Measurements from ENCODE around the gene KRT86.
A peak's percentile ranks its signal among the peaks of the same experiment; 100 is the strongest.
"Not testable (repeated sequence)": the region's sequence is repeated elsewhere in the genome, so short reads cannot be mapped to it uniquely, and the experiment has no call there.

The KRT86 gene

DNA sequence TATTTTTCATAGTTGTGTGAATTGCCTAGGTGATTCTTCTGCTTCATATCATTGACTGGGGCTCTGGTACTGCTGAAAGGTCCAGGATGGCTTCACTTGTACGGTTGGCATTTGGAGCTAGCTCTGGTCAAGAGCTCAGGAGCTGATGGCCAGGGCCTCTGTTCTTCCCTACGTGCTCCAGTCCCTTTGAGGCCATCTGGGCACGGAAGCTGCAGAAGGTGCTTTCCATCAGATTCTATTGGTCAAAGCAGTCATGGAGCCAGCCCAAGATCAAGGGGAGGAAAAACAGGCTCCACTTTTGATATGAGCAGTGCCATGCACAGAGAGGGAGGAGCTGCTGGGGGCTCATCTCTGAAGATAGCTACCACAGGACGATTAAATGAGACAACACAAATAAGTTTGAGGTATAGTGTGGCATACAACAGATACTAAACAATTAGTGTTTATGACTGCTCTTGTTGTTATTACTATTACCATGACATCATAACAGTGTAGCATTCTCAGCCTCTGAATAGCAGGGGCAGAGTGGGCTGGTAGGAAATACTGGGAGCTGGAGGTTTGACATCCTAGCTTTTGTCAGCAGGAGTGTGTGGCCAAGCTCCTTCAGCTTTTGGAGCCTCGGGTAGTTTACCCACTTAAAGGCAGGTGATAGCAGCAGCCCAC, 36.3 kb downstream of the KRT86 start:
- FAIRE-seq (no peak), DNase-seq (ENCODE audit: insufficient read length, low spot score) (no peak)

GRCh38 chr12:52311285-52311648, 36.8 kb downstream of the KRT86 start:
- FAIRE-seq (no peak), DNase-seq (ENCODE audit: insufficient read length, low spot score) (no peak)

GRCh38 chr12:52312086-52312485, 37.6 kb downstream of the KRT86 start:
- FAIRE-seq: no peak
- no peak for DNase-seq (ENCODE audit: insufficient read length, low spot score)

DNA sequence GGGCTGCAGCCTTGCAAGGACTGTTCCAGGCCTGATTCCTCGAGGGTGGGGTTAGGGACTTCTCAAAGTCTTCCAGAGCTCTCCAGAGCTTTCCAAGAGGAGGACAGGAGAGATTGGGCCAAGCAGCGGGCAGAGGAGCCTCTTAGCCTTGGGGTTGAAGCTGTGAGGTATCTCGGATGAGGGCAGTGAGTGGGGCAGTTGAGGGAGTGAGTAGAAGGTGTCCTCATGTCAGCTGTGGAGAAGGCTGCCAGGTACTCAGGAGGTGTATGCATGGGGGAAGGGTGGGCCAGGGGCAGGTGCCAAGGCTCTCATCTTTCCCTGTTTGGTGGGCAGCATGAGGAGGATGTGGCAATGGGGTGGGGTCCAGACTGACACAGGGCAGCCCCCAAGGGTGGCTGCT, 39.0 kb downstream of the KRT86 start:
- no peak for DNase-seq (ENCODE audit: insufficient read length, low spot score)
- FAIRE-seq: no peak

DNA sequence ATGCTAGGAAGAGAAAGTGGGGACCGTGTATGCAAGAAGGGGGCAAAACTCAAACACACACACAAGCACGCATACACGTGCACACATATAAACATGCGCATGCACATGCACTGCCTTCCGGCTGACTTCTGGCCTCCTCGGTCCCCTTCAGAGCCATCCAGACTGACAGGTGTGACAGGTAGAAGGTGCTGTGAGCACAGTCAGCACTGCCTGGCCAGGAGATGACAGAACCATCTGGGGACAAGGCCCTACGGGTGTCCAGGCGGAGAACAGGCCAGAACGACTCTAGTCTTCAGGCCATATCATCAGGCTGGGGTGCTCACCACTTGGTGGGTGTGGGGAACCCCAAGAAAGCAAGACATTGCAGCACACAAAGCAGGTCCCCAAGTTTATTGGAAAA, 39.5 kb downstream of the KRT86 start:
- peak; percentile 54 for FAIRE-seq
- DNase-seq (ENCODE audit: insufficient read length, low spot score): no peak

DNA sequence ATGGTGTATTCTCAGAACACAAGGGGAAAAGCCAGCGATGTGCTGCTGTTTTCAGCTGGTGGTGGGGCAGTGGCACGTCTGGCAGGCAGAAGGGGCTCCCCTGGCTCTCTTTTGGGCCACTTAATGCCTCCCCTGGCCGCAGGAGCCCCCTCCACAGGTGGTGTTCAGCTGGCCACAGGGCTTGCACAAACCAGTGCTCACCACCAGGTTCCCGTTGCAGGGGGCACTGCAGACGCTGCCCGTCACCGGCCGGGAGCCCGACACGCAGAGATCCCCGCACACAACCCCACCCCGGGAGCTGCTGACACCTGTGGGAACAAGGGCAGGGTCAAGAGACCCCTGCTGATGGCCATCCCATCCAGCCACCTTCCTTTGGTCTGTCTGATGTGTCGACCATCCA, 40.1 kb downstream of the KRT86 start:
- no peak for FAIRE-seq
- DNase-seq (ENCODE audit: insufficient read length, low spot score): no peak

DNA sequence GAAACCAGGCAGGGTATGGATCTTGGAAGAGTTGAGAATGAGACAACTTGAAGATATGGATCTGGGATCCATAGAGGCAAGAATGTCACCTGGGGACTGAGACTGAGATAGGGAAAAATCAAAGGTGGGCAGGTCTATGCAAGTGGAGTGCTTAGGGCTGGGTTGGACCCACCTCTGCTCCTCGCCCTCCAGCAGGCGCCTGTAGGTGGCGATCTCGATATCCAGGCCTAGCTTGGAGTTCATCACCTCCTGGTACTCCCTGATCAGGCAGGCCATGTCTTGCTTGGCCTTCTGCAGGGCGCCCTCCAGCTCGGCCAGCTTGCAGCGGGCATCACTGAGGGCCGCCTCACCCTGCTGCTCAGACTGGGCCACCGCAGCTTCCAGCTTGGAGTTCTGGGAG, 41.3 kb downstream of the KRT86 start:
- DNase-seq (ENCODE audit: insufficient read length, low spot score); FAIRE-seq: not testable (repeated sequence)

- no peak for FAIRE-seq
- no peak for DNase-seq (ENCODE audit: insufficient read length, low spot score)
Observed at GRCh38 chr12:52316290-52316689, 41.8 kb downstream of the KRT86 start.

GRCh38 chr12:52316701-52317100, 42.3 kb downstream of the KRT86 start:
- DNase-seq (ENCODE audit: insufficient read length, low spot score): no peak
- no peak for FAIRE-seq

- DNase-seq (ENCODE audit: insufficient read length, low spot score) (no peak), FAIRE-seq (no peak)
Observed at GRCh38 chr12:52317468-52318052, 43.1 kb downstream of the KRT86 start.

DNA sequence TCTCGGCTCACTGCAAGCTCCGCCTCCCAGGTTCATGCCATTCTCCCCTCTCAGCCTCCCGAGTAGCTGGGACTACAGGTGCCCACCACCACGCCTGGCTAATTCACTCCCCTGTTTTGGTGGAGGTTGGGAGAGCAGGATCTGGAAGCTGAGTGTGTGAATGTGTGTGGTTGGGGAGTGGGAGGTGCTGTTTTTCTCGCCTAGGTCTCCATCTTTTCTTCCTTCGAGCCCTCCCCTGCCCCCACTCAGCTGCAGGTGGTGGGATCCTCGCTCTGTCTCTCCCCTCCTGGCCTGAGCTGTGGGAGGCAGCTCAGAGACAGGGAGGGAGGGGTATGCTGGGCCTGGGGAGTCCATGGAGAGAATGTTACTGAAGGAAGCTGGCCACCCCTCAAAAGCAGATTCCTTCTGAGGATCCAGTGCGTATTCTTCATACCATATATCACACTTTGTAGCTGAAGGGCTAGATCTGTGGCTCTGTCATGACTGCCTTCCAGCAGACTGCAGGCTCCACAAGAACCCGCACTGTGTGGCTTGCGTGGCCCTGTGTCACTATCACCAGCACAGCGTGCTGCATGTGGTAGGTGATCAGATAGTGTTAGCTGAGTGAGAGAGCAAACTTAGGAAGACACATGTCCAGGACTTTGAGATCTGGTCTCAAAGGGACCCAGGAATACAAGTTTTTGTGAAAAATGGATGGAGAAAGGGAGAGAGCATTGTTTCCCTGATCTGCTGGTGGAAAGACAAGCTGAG, 44.0 kb downstream of the KRT86 start:
- DNase-seq (ENCODE audit: insufficient read length, low spot score): no peak
- no peak for FAIRE-seq

- FAIRE-seq: no peak
Observed at GRCh38 chr12:52319097-52319496, 44.7 kb downstream of the KRT86 start.

GRCh38 chr12:52320784-52321400, 46.4 kb downstream of the KRT86 start, which contains the start of gene KRT83:
Gene KRT83 (minus strand): TSS chr12:52321398. CDS start chr12:52321335, 63 bp downstream.
- FAIRE-seq (no peak), DNase-seq (ENCODE audit: insufficient read length, low spot score) (no peak)

More at GRCh38 chr12:52319097-52319496, 44.7 kb downstream of the KRT86 start:
- DNase-seq (ENCODE audit: insufficient read length, low spot score): no peak

- DNase-seq (ENCODE audit: insufficient read length, low spot score) (no peak), FAIRE-seq (no peak)
Observed at GRCh38 chr12:52321418-52321817, 47.0 kb downstream of the KRT86 start.

DNA sequence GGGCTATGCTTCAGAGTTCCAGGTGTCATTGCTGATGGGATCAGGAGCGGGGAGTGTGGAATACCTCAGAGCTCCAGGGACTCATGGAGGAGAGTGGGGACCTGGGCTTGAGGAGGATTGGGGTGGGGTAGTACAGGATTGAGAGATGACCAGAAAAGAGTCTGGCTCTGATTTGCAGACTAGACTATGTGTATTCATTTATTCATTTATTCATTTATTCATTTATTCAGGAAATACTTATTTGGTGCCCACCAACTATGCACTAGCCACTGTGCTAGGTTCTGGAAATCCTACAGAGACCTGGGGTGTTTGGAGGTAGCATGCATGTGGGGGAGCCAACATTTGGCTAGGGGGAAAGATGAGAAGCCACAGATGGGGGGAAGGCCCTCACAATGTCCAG, 47.6 kb downstream of the KRT86 start:
- no peak for FAIRE-seq
- DNase-seq (ENCODE audit: insufficient read length, low spot score): no peak

GRCh38 chr12:52323001-52323400, 48.6 kb downstream of the KRT86 start:
- DNase-seq (ENCODE audit: insufficient read length, low spot score): no peak
- no peak for FAIRE-seq

DNA sequence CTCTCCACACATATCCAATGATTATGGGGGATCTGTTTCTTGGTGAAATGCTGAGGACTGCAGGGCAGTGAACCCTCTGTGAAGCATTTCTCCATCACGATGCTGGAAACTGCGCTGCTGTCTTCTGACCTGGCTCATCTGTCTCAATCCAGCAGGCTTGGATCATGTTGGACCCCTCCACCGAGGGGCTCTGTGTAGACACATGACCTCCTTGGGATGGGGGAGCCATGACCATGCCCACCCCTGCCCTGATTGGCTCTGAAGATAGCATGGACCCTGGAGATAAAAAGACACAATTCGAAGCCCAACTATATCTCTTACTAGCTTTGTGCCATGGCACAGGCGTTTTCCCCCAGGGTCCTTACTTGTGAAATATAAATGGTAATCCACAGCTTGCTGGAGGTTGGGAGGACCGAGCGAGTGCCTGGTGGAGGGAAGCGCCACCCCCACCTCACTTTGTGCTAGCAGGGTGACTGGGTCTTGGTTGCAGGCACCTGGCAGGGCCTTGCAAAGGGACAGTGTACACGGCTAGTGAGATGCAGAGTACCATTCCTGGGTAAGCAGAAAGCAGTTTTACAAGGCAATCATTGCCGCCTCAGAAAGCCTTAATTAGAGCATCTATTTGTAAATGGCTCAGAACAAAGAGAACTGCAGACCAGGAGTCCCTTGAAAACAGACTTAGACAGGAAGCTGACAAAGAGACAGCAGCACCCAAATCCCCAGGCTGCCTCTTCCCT, 49.1 kb downstream of the KRT86 start:
- DNase-seq (ENCODE audit: insufficient read length, low spot score) (no peak), FAIRE-seq (no peak)

- FAIRE-seq: no peak
Observed at GRCh38 chr12:52324153-52324444, 49.7 kb downstream of the KRT86 start.

GRCh38 chr12:52327052-52327829, 52.8 kb downstream of the KRT86 start:
- DNase-seq (ENCODE audit: insufficient read length, low spot score) (peak; percentile 93), FAIRE-seq (peak; percentile 82)

More at GRCh38 chr12:52324153-52324444, 49.7 kb downstream of the KRT86 start:
- no peak for DNase-seq (ENCODE audit: insufficient read length, low spot score)

DNA sequence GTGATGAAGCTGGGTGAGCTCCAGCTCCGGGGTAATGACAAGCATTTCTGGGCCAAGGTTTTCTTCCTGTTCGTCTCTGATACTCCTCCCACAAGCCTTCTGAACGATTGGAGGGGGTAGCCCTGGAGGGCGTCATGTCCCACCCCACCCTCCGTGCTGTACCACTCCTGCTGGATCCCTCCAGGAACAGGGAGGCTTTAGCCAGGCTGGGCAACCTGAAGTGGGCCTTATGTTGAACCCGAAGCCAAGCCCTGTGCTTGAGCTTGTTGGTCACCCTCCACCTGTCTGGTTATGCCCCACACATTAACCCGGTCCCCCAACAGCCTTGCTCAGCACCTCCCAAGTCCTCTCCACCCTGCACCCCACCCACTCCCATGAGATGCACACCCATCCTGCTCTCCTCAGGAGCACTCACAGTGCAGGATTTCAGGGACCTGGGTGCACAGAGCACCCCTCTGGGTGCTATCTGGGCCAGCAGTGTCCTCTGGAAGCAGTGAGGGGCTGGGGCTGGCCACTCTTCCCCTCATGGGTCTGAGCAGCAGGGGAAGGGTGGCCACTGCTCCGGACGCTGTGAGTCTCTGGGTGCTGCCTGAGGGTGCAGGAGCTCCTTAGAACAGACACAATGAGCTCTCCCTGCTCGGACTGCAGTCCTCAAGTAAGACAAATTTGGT, 53.5 kb downstream of the KRT86 start:
- FAIRE-seq: no peak
- no peak for DNase-seq (ENCODE audit: insufficient read length, low spot score)
